Measurements from ENCODE around the gene MINDY4. TPM values are rescaled to one million over a fixed set of nuclear protein-coding genes. Genes with fewer than 3 reads are reported as not detected.

Gene MINDY4
- total RNA-seq, 5 donors from 2014 or later (not counting 1 experiment from before 2014, with no cell fraction given): 0.60 to 1.7 (median 1.2) TPM

GRCh38 chr7:30917216-30917893 is 146.1 kb downstream of the MINDY4 start:
- ATAC-seq (replicated peaks in 1 of 4) (no peak), DNase-seq (no peak)
- ChIA-PET CTCF (no interaction called here), POLR2A (no interaction called here)
- peaks cover 0 to 4% of the 10 kb centered on the region in 2 experiments for H3K27me3 ChIP-seq (replicated peaks in 1 of 2; ENCODE audit: control insufficient read depth in 2 of 2, extremely low read depth in 1 of 2, insufficient read depth in 2 of 2, low read length in 1 of 2)
- no peaks in the 10 kb centered on the region for H3K9me3 Mint-ChIP-seq
- H3K4me3 Mint-ChIP-seq: no peak overlapping the region
- no peaks in the 10 kb centered on the region for H3K4me1 Mint-ChIP-seq
- 80% methylated on average over 2 of the region's 4 CpGs for WGBS (ENCODE audit: insufficient coverage)
- H3K9me3 ChIP-seq: no peaks in the 10 kb centered on the region
- H3K27ac Mint-ChIP-seq: no peak overlapping the region
- H3K27me3 Mint-ChIP-seq: no peaks in the 10 kb centered on the region
- H3K36me3 ChIP-seq (ENCODE audit: control insufficient read depth in 2 of 2, extremely low read depth in 1 of 2, insufficient read depth in 1 of 2, low read length in 1 of 2): no peaks in the 10 kb centered on the region
- no peak overlapping the region for H3K4me3 ChIP-seq (ENCODE audit: control insufficient read depth in 1 of 2, extremely low read depth in 1 of 2, low read length in 1 of 2)
- no peaks in the 10 kb centered on the region for H3K4me1 ChIP-seq (ENCODE audit: control insufficient read depth in 1 of 2, extremely low read depth in 1 of 2, insufficient read depth in 2 of 2, low read length in 2 of 2)
- no peaks in the 10 kb centered on the region for H3K36me3 Mint-ChIP-seq
- no peak overlapping the region for H3K27ac ChIP-seq (ENCODE audit: low read length)

- Mint-ChIP-seq H3K27me3 (no peaks in the 10 kb centered on the region), H3K27ac (no peak overlapping the region), H3K4me3 (no peak overlapping the region), H3K9me3 (no peaks in the 10 kb centered on the region), H3K36me3 (no peaks in the 10 kb centered on the region), H3K4me1 (no peaks in the 10 kb centered on the region)
- ATAC-seq (replicated peaks in 1 of 4) (no peak), DNase-seq (no peak)
- ChIA-PET POLR2A (interaction anchor here in 1 of 2 donors (0.7 kb wide), 1 partner anchor 698 kb away, joined by 8 read pairs; no protein-coding TSS in a partner anchor), CTCF (interaction anchor here in 1 of 2 donors (0.7 kb wide), 1 partner anchor 8 kb away, joined by 7 read pairs; no protein-coding TSS in a partner anchor)
- WGBS (ENCODE audit: insufficient coverage): 85% methylated on average over 2 of the region's 4 CpGs
- H3K36me3 ChIP-seq (ENCODE audit: control insufficient read depth in 2 of 2, extremely low read depth in 1 of 2, insufficient read depth in 1 of 2, low read length in 1 of 2): no peaks in the 10 kb centered on the region
- no peak overlapping the region for H3K27ac ChIP-seq (ENCODE audit: low read length)
- no peaks in the 10 kb centered on the region for H3K4me1 ChIP-seq (ENCODE audit: control insufficient read depth in 1 of 2, extremely low read depth in 1 of 2, insufficient read depth in 2 of 2, low read length in 2 of 2)
- H3K27me3 ChIP-seq (replicated peaks in 1 of 2; ENCODE audit: control insufficient read depth in 2 of 2, extremely low read depth in 1 of 2, insufficient read depth in 2 of 2, low read length in 1 of 2): peaks cover 0 to 4% of the 10 kb centered on the region in 2 experiments
- no peak overlapping the region for H3K4me3 ChIP-seq (ENCODE audit: control insufficient read depth in 1 of 2, extremely low read depth in 1 of 2, low read length in 1 of 2)
- H3K9me3 ChIP-seq: no peaks in the 10 kb centered on the region
Observed at GRCh38 chr7:30918676-30919075, 147.5 kb downstream of the MINDY4 start.

- Mint-ChIP-seq H3K9me3 (no peaks in the 10 kb centered on the region), H3K4me1 (no peaks in the 10 kb centered on the region), H3K27ac (no peak overlapping the region), H3K4me3 (no peak overlapping the region), H3K36me3 (no peaks in the 10 kb centered on the region), H3K27me3 (no peaks in the 10 kb centered on the region)
- Histone ChIP-seq H3K4me3 (ENCODE audit: control insufficient read depth in 1 of 2, extremely low read depth in 1 of 2, low read length in 1 of 2) (no peak overlapping the region), H3K9me3 (no peaks in the 10 kb centered on the region), H3K27me3 (replicated peaks in 1 of 2; ENCODE audit: control insufficient read depth in 2 of 2, extremely low read depth in 1 of 2, insufficient read depth in 2 of 2, low read length in 1 of 2) (peaks cover 0 to under 1% of the 10 kb centered on the region in 2 experiments), H3K36me3 (ENCODE audit: control insufficient read depth in 2 of 2, extremely low read depth in 1 of 2, insufficient read depth in 1 of 2, low read length in 1 of 2) (no peaks in the 10 kb centered on the region), H3K4me1 (ENCODE audit: control insufficient read depth in 1 of 2, extremely low read depth in 1 of 2, insufficient read depth in 2 of 2, low read length in 2 of 2) (no peaks in the 10 kb centered on the region), H3K27ac (ENCODE audit: low read length) (no peak overlapping the region)
- WGBS (ENCODE audit: insufficient coverage): 79% methylated on average over 8 of the region's 11 CpGs
- CTCF ChIA-PET: interaction anchor here in 1 of 2 donors (0.7 kb wide), 1 partner anchor 16 kb away, joined by 3 read pairs; no protein-coding TSS in a partner anchor
- DNase-seq (no peak), ATAC-seq (replicated peaks in 1 of 4) (no peak)
- POLR2A ChIA-PET: no interaction called here
Observed at GRCh38 chr7:30920021-30920583, 148.9 kb downstream of the MINDY4 start.

- ChIA-PET POLR2A (no interaction called here), CTCF (no interaction called here)
- no peaks in the 10 kb centered on the region for H3K36me3 Mint-ChIP-seq
- H3K9me3 Mint-ChIP-seq: no peaks in the 10 kb centered on the region
- no peak overlapping the region for H3K27ac Mint-ChIP-seq
- H3K4me1 Mint-ChIP-seq: no peaks in the 10 kb centered on the region
- H3K27me3 Mint-ChIP-seq: no peaks in the 10 kb centered on the region
- H3K4me1 ChIP-seq (ENCODE audit: control insufficient read depth in 1 of 2, extremely low read depth in 1 of 2, insufficient read depth in 2 of 2, low read length in 2 of 2): no peaks in the 10 kb centered on the region
- WGBS (ENCODE audit: insufficient coverage): 66% methylated on average over 4 of the region's 9 CpGs
- no peaks in the 10 kb centered on the region for H3K9me3 ChIP-seq
- ATAC-seq (replicated peaks in 1 of 4) (no peak), DNase-seq (no peak)
- H3K4me3 Mint-ChIP-seq: no peak overlapping the region
- no peak overlapping the region for H3K4me3 ChIP-seq (ENCODE audit: control insufficient read depth in 1 of 2, extremely low read depth in 1 of 2, low read length in 1 of 2)
- H3K27ac ChIP-seq (ENCODE audit: low read length): no peak overlapping the region
- H3K27me3 ChIP-seq (replicated peaks in 1 of 2; ENCODE audit: control insufficient read depth in 2 of 2, extremely low read depth in 1 of 2, insufficient read depth in 2 of 2, low read length in 1 of 2): no peaks in the 10 kb centered on the region
- H3K36me3 ChIP-seq (ENCODE audit: control insufficient read depth in 2 of 2, extremely low read depth in 1 of 2, insufficient read depth in 1 of 2, low read length in 1 of 2): no peaks in the 10 kb centered on the region
Observed at GRCh38 chr7:30920584-30921539, 149.6 kb downstream of the MINDY4 start.

- H3K27ac Mint-ChIP-seq: no peak overlapping the region
- no peaks in the 10 kb centered on the region for H3K27me3 Mint-ChIP-seq
- CTCF ChIA-PET: no interaction called here
- H3K9me3 ChIP-seq: no peaks in the 10 kb centered on the region
- no peaks in the 10 kb centered on the region for H3K4me1 Mint-ChIP-seq
- WGBS (ENCODE audit: insufficient coverage): 92% methylated on average over 9 of the region's 19 CpGs
- peak in 1 of 35 experiments; percentile 20 for DNase-seq
- POLR2A ChIA-PET: no interaction called here
- H3K4me3 Mint-ChIP-seq: no peak overlapping the region
- no peaks in the 10 kb centered on the region for H3K36me3 Mint-ChIP-seq
- no peak overlapping the region for H3K4me3 ChIP-seq (ENCODE audit: control insufficient read depth in 1 of 2, extremely low read depth in 1 of 2, low read length in 1 of 2)
- ATAC-seq (replicated peaks in 1 of 4): no peak
- no peaks in the 10 kb centered on the region for H3K4me1 ChIP-seq (ENCODE audit: control insufficient read depth in 1 of 2, extremely low read depth in 1 of 2, insufficient read depth in 2 of 2, low read length in 2 of 2)
- H3K27ac ChIP-seq (ENCODE audit: low read length): no peak overlapping the region
- H3K9me3 Mint-ChIP-seq: peaks cover 0 to 2% (median 0%) of the 10 kb centered on the region in 3 donors
- no peaks in the 10 kb centered on the region for H3K36me3 ChIP-seq (ENCODE audit: control insufficient read depth in 2 of 2, extremely low read depth in 1 of 2, insufficient read depth in 1 of 2, low read length in 1 of 2)
- H3K27me3 ChIP-seq (replicated peaks in 1 of 2; ENCODE audit: control insufficient read depth in 2 of 2, extremely low read depth in 1 of 2, insufficient read depth in 2 of 2, low read length in 1 of 2): no peaks in the 10 kb centered on the region
Observed at GRCh38 chr7:30921540-30922401, 150.6 kb downstream of the MINDY4 start.

GRCh38 chr7:30922596-30922995 is 151.4 kb downstream of the MINDY4 start:
- no peaks in the 10 kb centered on the region for H3K4me1 ChIP-seq (ENCODE audit: control insufficient read depth in 1 of 2, extremely low read depth in 1 of 2, insufficient read depth in 2 of 2, low read length in 2 of 2)
- Mint-ChIP-seq H3K9me3 (peaks cover 0 to 4% (median 0%) of the 10 kb centered on the region in 3 donors), H3K4me1 (no peaks in the 10 kb centered on the region), H3K36me3 (no peaks in the 10 kb centered on the region), H3K4me3 (no peak overlapping the region), H3K27me3 (no peaks in the 10 kb centered on the region), H3K27ac (no peak overlapping the region)
- CTCF ChIA-PET: no interaction called here
- ATAC-seq (replicated peaks in 1 of 4): no peak
- no peaks in the 10 kb centered on the region for H3K36me3 ChIP-seq (ENCODE audit: control insufficient read depth in 2 of 2, extremely low read depth in 1 of 2, insufficient read depth in 1 of 2, low read length in 1 of 2)
- H3K9me3 ChIP-seq: no peaks in the 10 kb centered on the region
- H3K27me3 ChIP-seq (replicated peaks in 1 of 2; ENCODE audit: control insufficient read depth in 2 of 2, extremely low read depth in 1 of 2, insufficient read depth in 2 of 2, low read length in 1 of 2): no peaks in the 10 kb centered on the region
- DNase-seq: peak in 1 of 35 experiments; percentile 10
- no peak overlapping the region for H3K27ac ChIP-seq (ENCODE audit: low read length)
- no peak overlapping the region for H3K4me3 ChIP-seq (ENCODE audit: control insufficient read depth in 1 of 2, extremely low read depth in 1 of 2, low read length in 1 of 2)
- 79% methylated on average over 2 of the region's 9 CpGs for WGBS (ENCODE audit: insufficient coverage)
- POLR2A ChIA-PET: no interaction called here

Data from T-cell (primary cell).